GM23248 (cell line): Measurements from ENCODE around the gene PLEKHG1.

Source experiments
- EZH2 ChIP-seq: fragments of 200-600 bp; sonication (generic); IDR thresholded peaks from 2 replicates; pipeline ENCODE4 v1.6.1; 2018; ENCODE audit warnings: antibody characterized with exemption, mild to moderate bottlenecking; ENCODE audit not compliant: insufficient read depth, poor library complexity, severe bottlenecking
- EZH2phosphoT487 ChIP-seq: fragments of 200-600 bp; sonication (generic); IDR thresholded peaks from 2 replicates; pipeline ENCODE4 v1.6.1; 2018; ENCODE audit warnings: antibody characterized with exemption, moderate library complexity, mild to moderate bottlenecking, low read depth; ENCODE audit not compliant: insufficient read depth

GRCh38 chr6:150560884-150561219 lies 38.8 kb upstream of the PLEKHG1 start:
- TF ChIP-seq EZH2 (no peak), EZH2phosphoT487 (no peak)
